ENCODE measurements around the gene SAFB. TPM values are rescaled to one million over a fixed set of nuclear protein-coding genes. Genes with fewer than 3 reads are reported as not detected.

The SAFB gene
- polyA plus RNA-seq (2013, experiment 1 of 2) = 64.3 TPM
- polyA plus RNA-seq (2013, experiment 2 of 2) = 62.1 TPM

DNA sequence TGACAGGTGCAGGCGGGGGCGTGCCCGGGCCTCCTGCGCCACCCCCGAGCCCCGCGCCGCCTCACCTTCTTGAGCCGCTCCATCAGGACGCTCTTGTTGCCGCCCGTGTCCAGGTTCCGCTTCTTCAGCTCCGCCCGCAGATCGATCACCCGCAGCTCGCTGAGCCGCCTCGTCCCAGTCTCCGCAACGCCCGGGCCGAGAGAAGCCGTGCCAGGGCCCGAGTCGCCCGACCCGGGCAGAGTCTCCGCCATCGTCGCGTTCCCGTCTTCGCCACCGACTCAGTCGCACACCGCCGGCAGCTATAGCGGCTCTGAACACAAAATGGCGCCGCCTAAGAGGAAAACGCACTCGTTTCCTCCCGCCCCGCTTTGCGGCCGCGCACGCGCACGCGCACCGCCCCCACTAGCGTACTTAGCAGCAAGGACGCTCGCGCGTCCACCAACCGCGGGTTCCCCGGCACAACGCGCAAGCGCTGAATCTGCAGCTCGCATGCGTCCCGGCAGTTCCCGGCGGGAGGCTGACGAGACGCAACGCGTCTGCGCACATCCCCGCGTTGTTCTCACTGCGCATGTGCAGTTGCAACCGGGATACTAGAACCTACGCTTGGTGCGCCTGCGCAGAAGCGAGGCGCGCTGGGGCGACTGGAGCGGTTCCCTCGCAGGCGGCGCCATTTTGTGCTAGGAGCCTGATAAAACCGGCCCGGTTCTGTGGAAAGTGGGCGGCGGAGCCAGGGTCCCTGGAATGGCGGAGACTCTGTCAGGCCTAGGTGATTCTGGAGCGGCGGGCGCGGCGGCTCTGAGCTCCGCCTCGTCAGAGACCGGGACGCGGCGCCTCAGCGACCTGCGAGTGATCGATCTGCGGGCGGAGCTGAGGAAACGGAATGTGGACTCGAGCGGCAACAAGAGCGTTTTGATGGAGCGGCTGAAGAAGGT lies at the start of gene SAFB, which contains the start of gene SAFB2:
TSS of gene SAFB (plus strand) at position 619 of the 932 bp plus-strand sequence. CDS start at position 742, 123 bp downstream.
TSS of gene SAFB2 (minus strand) at position 312 of the 932 bp plus-strand sequence. CDS start at position 251, 61 bp downstream.
- Histone ChIP-seq H3K23ac (ENCODE audit: low read depth, low read length, poor library complexity) (peak within 1 kb of the TSS; percentile 89), H2AFZ (ENCODE audit: low read length) (peak within 1 kb of the TSS; percentile 96), H3K27me3 (ENCODE audit: control insufficient read depth in 3 of 3, insufficient read depth in 3 of 3, low read depth in 1 of 3, low read length in 3 of 3) (no peaks in the 10 kb centered on the region), H3K4ac (ENCODE audit: low read length) (peak within 1 kb of the TSS; percentile 58), H2BK120ac (ENCODE audit: low read depth, low read length) (no peak within 1 kb of the TSS), H2BK12ac (ENCODE audit: low read length) (no peak within 1 kb of the TSS), H3K27ac (replicated peaks; ENCODE audit: low read length) (peak within 1 kb of the TSS; percentile 91), H3K14ac (ENCODE audit: low read length) (peak within 1 kb of the TSS; percentile 79), H2BK5ac (ENCODE audit: low read length) (peak within 1 kb of the TSS; percentile 83), H4K8ac (ENCODE audit: low read depth, low read length) (no peak within 1 kb of the TSS), H2BK15ac (ENCODE audit: low read length) (peak within 1 kb of the TSS; percentile 50), H3K79me1 (ENCODE audit: low read depth, low read length) (peaks cover 9% of the 10 kb centered on the region), H3K4me3 (ENCODE audit: low read length in 2 of 2) (peak within 1 kb of the TSS; percentile 96 to 99), H3K36me3 (replicated peaks in 1 of 2; ENCODE audit: control insufficient read depth in 2 of 2, insufficient read depth in 2 of 2, low read length in 2 of 2) (peaks cover 35 to 69% of the 10 kb centered on the region in 2 donors), H3K18ac (ENCODE audit: low read length) (peak within 1 kb of the TSS; percentile 99), H3K4me2 (ENCODE audit: insufficient read depth, low read length, poor library complexity, severe bottlenecking) (peak within 1 kb of the TSS; percentile 84), H2AK5ac (ENCODE audit: low read depth, low read length) (peak within 1 kb of the TSS; percentile 93), H3K4me1 (ENCODE audit: control insufficient read depth in 2 of 2, insufficient read depth in 1 of 2, low read depth in 1 of 2, low read length in 2 of 2) (peaks cover 5 to 26% of the 10 kb centered on the region in 2 donors), H3K9ac (ENCODE audit: low read depth, low read length, poor library complexity) (peak within 1 kb of the TSS; percentile 98), H3K9me3 (replicated peaks in 1 of 2; ENCODE audit: control insufficient read depth in 2 of 2, insufficient read depth in 1 of 2, low read depth in 1 of 2, low read length in 2 of 2) (no peaks in the 10 kb centered on the region), H4K91ac (ENCODE audit: low read depth, low read length, poor library complexity) (no peak within 1 kb of the TSS)
- DNase-seq (ENCODE audit: low spot score) = peak; percentile 100
- WGBS, 2 donors (ENCODE audit: extremely low coverage in 2 of 2, insufficient read length in 2 of 2, insufficient replicate concordance in 1 of 2) = no CpG with 5 or more reads among the region's 116 CpGs

DNA sequence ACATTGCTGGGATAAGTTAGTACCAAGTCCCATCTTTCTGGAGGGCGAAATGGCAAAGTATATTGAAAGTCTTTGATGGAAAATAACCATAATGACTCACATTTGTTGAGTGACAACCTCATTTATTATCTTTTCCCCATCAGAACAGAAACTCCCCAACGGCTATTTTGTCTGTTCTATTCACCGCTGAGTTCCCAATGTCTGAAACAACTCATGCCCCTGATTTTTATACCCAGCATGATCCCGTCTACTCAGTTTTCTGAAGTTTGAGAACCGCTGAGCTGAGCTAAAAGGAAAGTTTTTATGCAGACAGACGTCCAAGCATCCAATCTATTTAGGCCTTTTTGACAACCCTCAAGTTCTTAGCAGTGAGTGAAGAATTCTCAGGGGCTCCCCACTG lies 47.3 kb upstream of the SAFB start:
- H3K14ac ChIP-seq (ENCODE audit: low read length) = no peak overlapping the region
- no CpG with 5 or more reads among the region's 6 CpGs for WGBS, 2 donors (ENCODE audit: extremely low coverage in 2 of 2, insufficient read length in 2 of 2, insufficient replicate concordance in 1 of 2)
- H4K8ac ChIP-seq (ENCODE audit: low read depth, low read length) = no peak overlapping the region
- H3K79me1 ChIP-seq (ENCODE audit: low read depth, low read length) = no peaks in the 10 kb centered on the region
- H3K18ac ChIP-seq (ENCODE audit: low read length) = no peak overlapping the region
- H3K4me2 ChIP-seq (ENCODE audit: insufficient read depth, low read length, poor library complexity, severe bottlenecking) = no peak overlapping the region
- no peak overlapping the region for H2BK120ac ChIP-seq (ENCODE audit: low read depth, low read length)
- DNase-seq (ENCODE audit: low spot score) = no peak
- H3K36me3 ChIP-seq (replicated peaks in 1 of 2; ENCODE audit: control insufficient read depth in 2 of 2, insufficient read depth in 2 of 2, low read length in 2 of 2) = no peaks in the 10 kb centered on the region
- H2BK15ac ChIP-seq (ENCODE audit: low read length) = no peak overlapping the region
- H2BK12ac ChIP-seq (ENCODE audit: low read length) = no peak overlapping the region
- H2AK5ac ChIP-seq (ENCODE audit: low read depth, low read length) = no peak overlapping the region
- no peak overlapping the region for H3K4ac ChIP-seq (ENCODE audit: low read length)
- H3K9me3 ChIP-seq (replicated peaks in 1 of 2; ENCODE audit: control insufficient read depth in 2 of 2, insufficient read depth in 1 of 2, low read depth in 1 of 2, low read length in 2 of 2) = no peaks in the 10 kb centered on the region
- H3K9ac ChIP-seq (ENCODE audit: low read depth, low read length, poor library complexity) = no peak overlapping the region
- no peak overlapping the region for H2BK5ac ChIP-seq (ENCODE audit: low read length)
- H3K4me1 ChIP-seq (ENCODE audit: control insufficient read depth in 2 of 2, insufficient read depth in 1 of 2, low read depth in 1 of 2, low read length in 2 of 2) = peaks cover 8% of the 10 kb centered on the region in 2 donors
- no peak overlapping the region for H3K23ac ChIP-seq (ENCODE audit: low read depth, low read length, poor library complexity)
- no peak overlapping the region for H3K4me3 ChIP-seq (ENCODE audit: low read length in 2 of 2)
- no peak overlapping the region for H3K27ac ChIP-seq (replicated peaks; ENCODE audit: low read length)
- H4K91ac ChIP-seq (ENCODE audit: low read depth, low read length, poor library complexity) = no peak overlapping the region
- no peaks in the 10 kb centered on the region for H3K27me3 ChIP-seq (ENCODE audit: control insufficient read depth in 3 of 3, insufficient read depth in 3 of 3, low read depth in 1 of 3, low read length in 3 of 3)
- no peak overlapping the region for H2AFZ ChIP-seq (ENCODE audit: low read length)

DNA sequence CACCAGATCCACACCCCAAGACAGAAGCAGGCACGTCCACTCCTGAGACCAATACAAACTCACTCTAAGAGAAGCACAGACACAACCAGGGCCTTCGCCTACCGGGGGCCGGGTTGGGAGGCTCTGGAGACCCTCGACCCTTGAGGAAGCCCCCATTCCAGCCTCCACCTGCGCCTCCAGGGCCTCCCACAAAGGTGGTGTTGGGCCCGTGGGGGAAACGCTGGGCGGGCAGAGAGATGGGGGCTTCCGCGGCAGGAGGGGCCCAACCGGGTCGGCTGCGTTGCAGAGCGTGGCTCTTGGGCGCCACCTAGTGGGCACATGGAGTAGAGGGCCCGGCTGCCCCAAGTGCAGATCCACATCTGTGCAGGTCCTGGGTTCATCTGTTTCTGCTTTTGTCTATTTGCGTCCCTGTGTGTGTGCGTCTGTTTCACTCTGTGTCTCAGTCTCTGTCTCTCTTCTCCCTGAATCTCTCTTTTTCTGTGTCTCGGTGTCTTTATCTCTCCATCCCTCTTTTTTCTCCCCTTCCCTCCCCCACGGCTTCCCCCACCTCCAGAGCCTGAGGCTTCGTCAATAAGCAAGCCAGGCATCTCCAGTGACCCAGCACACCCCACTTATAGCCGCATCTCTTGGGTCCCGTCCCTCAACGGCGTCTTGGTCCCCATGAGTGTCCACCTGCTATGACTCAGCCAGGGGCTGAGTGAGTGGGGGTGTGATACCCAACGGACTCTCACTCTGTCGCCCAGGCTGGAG lies 44.6 kb upstream of the SAFB start:
- Histone ChIP-seq H3K9ac (ENCODE audit: low read depth, low read length, poor library complexity) (no peak overlapping the region), H3K36me3 (replicated peaks in 1 of 2; ENCODE audit: control insufficient read depth in 2 of 2, insufficient read depth in 2 of 2, low read length in 2 of 2) (peaks cover 5 to 14% of the 10 kb centered on the region in 2 donors), H3K18ac (ENCODE audit: low read length) (peak overlapping the region; percentile 90), H3K14ac (ENCODE audit: low read length) (no peak overlapping the region), H3K4me3 (ENCODE audit: low read length in 2 of 2) (peak overlapping the region in 1 of 2 donors; percentile 8), H3K4ac (ENCODE audit: low read length) (no peak overlapping the region), H4K8ac (ENCODE audit: low read depth, low read length) (no peak overlapping the region), H3K9me3 (replicated peaks in 1 of 2; ENCODE audit: control insufficient read depth in 2 of 2, insufficient read depth in 1 of 2, low read depth in 1 of 2, low read length in 2 of 2) (no peaks in the 10 kb centered on the region), H3K27ac (replicated peaks; ENCODE audit: low read length) (no peak overlapping the region), H4K91ac (ENCODE audit: low read depth, low read length, poor library complexity) (no peak overlapping the region), H2BK15ac (ENCODE audit: low read length) (no peak overlapping the region), H2BK12ac (ENCODE audit: low read length) (peak overlapping the region; percentile 58), H2BK5ac (ENCODE audit: low read length) (no peak overlapping the region), H3K4me2 (ENCODE audit: insufficient read depth, low read length, poor library complexity, severe bottlenecking) (no peak overlapping the region), H2AFZ (ENCODE audit: low read length) (peak overlapping the region; percentile 91), H2AK5ac (ENCODE audit: low read depth, low read length) (no peak overlapping the region), H3K4me1 (ENCODE audit: control insufficient read depth in 2 of 2, insufficient read depth in 1 of 2, low read depth in 1 of 2, low read length in 2 of 2) (peaks cover 2 to 8% of the 10 kb centered on the region in 2 donors), H3K79me1 (ENCODE audit: low read depth, low read length) (no peaks in the 10 kb centered on the region), H2BK120ac (ENCODE audit: low read depth, low read length) (peak overlapping the region; percentile 36), H3K27me3 (ENCODE audit: control insufficient read depth in 3 of 3, insufficient read depth in 3 of 3, low read depth in 1 of 3, low read length in 3 of 3) (no peaks in the 10 kb centered on the region), H3K23ac (ENCODE audit: low read depth, low read length, poor library complexity) (peak overlapping the region; percentile 1)
- no CpG with 5 or more reads among the region's 28 CpGs for WGBS, 2 donors (ENCODE audit: extremely low coverage in 2 of 2, insufficient read length in 2 of 2, insufficient replicate concordance in 1 of 2)
- DNase-seq (ENCODE audit: low spot score) = peak; percentile 72

Measured in neuronal stem cell (in vitro differentiated cells).